MM.1S (cell line): ENCODE results near the gene RASSF10.

ENCODE experiments used
- CTCF ChIP-seq: fragments of 300-600 bp; sonication (generic); IDR thresholded peaks from 2 replicates; pipeline ENCODE4 v1.5.1; 2016; ENCODE audit warnings: antibody characterized with exemption, low read length, mixed read lengths
- EZH2 ChIP-seq: fragments of 300-600 bp; sonication (generic); optimal IDR thresholded peaks from 2 replicates; pipeline ENCODE3; 2017; ENCODE audit warnings: low read depth, mild to moderate bottlenecking, antibody characterized with exemption, low read length, mixed read lengths

GRCh38 chr11:13003736-13004493, 5.2 kb upstream of the RASSF10 start:
- TF ChIP-seq CTCF (no peak), EZH2 (no peak)
